Prostate gland (tissue), 2 donors: ENCODE measurements around the gene RASGEF1B. TPM values are rescaled to one million over a fixed set of nuclear protein-coding genes. Genes with fewer than 3 reads are reported as not detected.

ENCODE experiments used
- DNase-seq: peaks from one replicate; pipeline ENCODE4 v3.0.0-alpha.2; 2019; ENCODE audit warnings: low spot score
- H3K27ac ChIP-seq, 2 donors: fragments of 200-600 bp; sonication (generic); 2 replicates each; pipeline ENCODE4 v1.5.1; 2017 to 2019
- H3K27me3 ChIP-seq: fragments of 200-600 bp; sonication (generic); replicated peaks from 2 replicates; pipeline ENCODE4 v1.5.1; 2019; ENCODE audit not compliant: insufficient read depth
- H3K36me3 ChIP-seq, 2 donors: fragments of 200-600 bp; sonication (generic); 1 replicate in 1 of 2; 2 replicates in 1 of 2; pipeline versions ENCODE4 v1.5.1 to v1.8.1; 2017 to 2019
- H3K4me1 ChIP-seq: fragments of 200-600 bp; sonication (generic); replicated peaks from 2 replicates; pipeline ENCODE4 v1.5.1; 2019
- H3K4me3 ChIP-seq, 2 donors: fragments of 200-600 bp; sonication (generic); 2 replicates each; pipeline ENCODE4 v1.5.1; 2017 to 2019
- H3K9me3 ChIP-seq: fragments of 200-600 bp; sonication (generic); 2 replicates; pipeline ENCODE4 v1.5.1; 2017
- CTCF ChIP-seq, 4 experiments: fragments of 200-600 bp in 2 of 4; fragments of 450-650 bp in 2 of 4; sonication (generic) in 2 of 4; IDR thresholded peaks; 1 replicate in 3 of 4; 2 replicates in 1 of 4; pipeline ENCODE4 v1.5.1; 2016 to 2019; ENCODE audit warnings: antibody characterized with exemption in 4 of 4, mild to moderate bottlenecking in 2 of 4, moderate library complexity in 2 of 4
- POLR2A ChIP-seq: fragments of 450-650 bp; IDR thresholded peaks from one replicate; pipeline ENCODE4 v1.6.1; 2016; ENCODE audit warnings: antibody characterized with exemption, mild to moderate bottlenecking
- POLR2AphosphoS5 ChIP-seq: sonication (generic); formaldehyde crosslinking; IDR thresholded peaks from one replicate; pipeline ENCODE4 v1.6.1; 2017; ENCODE audit warnings: antibody characterized with exemption
- whole genome bisulfite sequencing: methylation state at CpG from one replicate; pipeline ENCODE4 v1.1.5; 2018; 5-methylcytosine and 5-hydroxymethylcytosine counted together
- intact Hi-C: fragments of 100-400 bp; cut with DNase I; formaldehyde crosslinking; loops from one replicate; pipeline ENCODE4 v1.14.2; 2022
- total RNA-seq, 2 donors: library from RNA; depleted of rRNA; stranded (reverse); fragments of >200 nt; gene quantifications; one replicate each; pipeline ENCODE4 v1.1.0, GENCODE V29; 2016

Gene RASGEF1B
- total RNA-seq, 2 donors from 2014 or later, result 16.4 TPM

GRCh38 chr4:81512757-81513501, 41.2 kb upstream of the RASGEF1B start:
- 70% methylated on average over 4 of the region's 4 CpGs for WGBS
- intact Hi-C loops, result no loop called here

GRCh38 chr4:81512001-81512756, 40.5 kb upstream of the RASGEF1B start:
- no peaks in the 10 kb centered on the region for H3K9me3 ChIP-seq
- TF ChIP-seq CTCF (IDR thresholded peaks at IDR 0.05) (no peak), POLR2AphosphoS5 (no peak), POLR2A (no peak)
- no peaks in the 10 kb centered on the region for H3K36me3 ChIP-seq
- H3K27me3 ChIP-seq, result no peaks in the 10 kb centered on the region
- H3K27ac ChIP-seq, result no peak overlapping the region
- intact Hi-C loops, result no loop called here
- H3K4me3 ChIP-seq, result no peak overlapping the region
- DNase-seq, result no peak
- WGBS, result 74% methylated on average over 4 of the region's 4 CpGs
- no peaks in the 10 kb centered on the region for H3K4me1 ChIP-seq

More at GRCh38 chr4:81512757-81513501, 41.2 kb upstream of the RASGEF1B start:
- Histone ChIP-seq H3K4me3 (no peak overlapping the region), H3K27me3 (no peaks in the 10 kb centered on the region), H3K9me3 (no peaks in the 10 kb centered on the region), H3K27ac (no peak overlapping the region), H3K4me1 (no peaks in the 10 kb centered on the region), H3K36me3 (no peaks in the 10 kb centered on the region)
- no peak for TF ChIP-seq POLR2AphosphoS5
- TF ChIP-seq CTCF (IDR thresholded peaks at IDR 0.05), result no peak
- TF ChIP-seq POLR2A, result no peak
- no peak for DNase-seq

- Histone ChIP-seq H3K9me3 (no peaks in the 10 kb centered on the region), H3K4me1 (no peaks in the 10 kb centered on the region), H3K27ac (no peak overlapping the region), H3K4me3 (no peak overlapping the region), H3K27me3 (no peaks in the 10 kb centered on the region), H3K36me3 (no peaks in the 10 kb centered on the region)
- TF ChIP-seq CTCF (IDR thresholded peaks at IDR 0.05), result no peak
- WGBS, result 85% methylated on average over 3 of the region's 3 CpGs
- intact Hi-C loops, result no loop called here
- no peak for DNase-seq
Measured at GRCh38 chr4:81510643-81511178, 39.0 kb upstream of the RASGEF1B start.

GRCh38 chr4:81509822-81510221, 38.1 kb upstream of the RASGEF1B start:
- DNase-seq, result no peak
- TF ChIP-seq POLR2A, result no peak
- TF ChIP-seq POLR2AphosphoS5, result no peak
- no peak for TF ChIP-seq CTCF (IDR thresholded peaks at IDR 0.05)
- H3K9me3 ChIP-seq, result no peaks in the 10 kb centered on the region
- H3K4me3 ChIP-seq, result no peak overlapping the region
- intact Hi-C loops, result no loop called here
- no peaks in the 10 kb centered on the region for H3K4me1 ChIP-seq
- no peak overlapping the region for H3K27ac ChIP-seq
- H3K27me3 ChIP-seq, result no peaks in the 10 kb centered on the region
- 86% methylated on average over 7 of the region's 7 CpGs for WGBS
- no peaks in the 10 kb centered on the region for H3K36me3 ChIP-seq
